Measurements from ENCODE around the gene CPNE5. TPM values are rescaled to one million over a fixed set of nuclear protein-coding genes. Genes with fewer than 3 reads are reported as not detected.

The CPNE5 gene
- total and polyA plus RNA-seq, 9 of the 15 experiments (the other 6 are each of a cell fraction or from before 2014, with no cell fraction given) = 0.14 to 1.0 (median 0.46) TPM; not detected in 2

DNA sequence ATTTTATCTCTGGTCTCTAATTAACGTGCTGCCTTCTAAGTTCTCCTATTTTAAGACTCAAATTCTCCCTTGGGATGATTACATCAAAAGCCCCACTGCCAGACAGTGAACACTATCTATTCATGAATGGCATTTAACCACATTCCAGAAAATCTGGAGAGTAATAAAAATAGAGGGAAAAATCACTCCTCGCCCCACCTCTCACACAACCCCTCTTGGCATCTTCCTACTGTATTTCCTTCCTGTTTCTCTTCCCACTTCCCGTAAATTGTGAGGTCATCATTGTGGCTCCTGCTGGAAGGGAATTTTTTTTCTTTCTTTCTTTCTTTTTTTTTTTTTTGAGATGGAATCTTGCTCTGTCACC is 110.1 kb downstream of the CPNE5 start (continued):
- TF ChIP-seq, protein P1, sequence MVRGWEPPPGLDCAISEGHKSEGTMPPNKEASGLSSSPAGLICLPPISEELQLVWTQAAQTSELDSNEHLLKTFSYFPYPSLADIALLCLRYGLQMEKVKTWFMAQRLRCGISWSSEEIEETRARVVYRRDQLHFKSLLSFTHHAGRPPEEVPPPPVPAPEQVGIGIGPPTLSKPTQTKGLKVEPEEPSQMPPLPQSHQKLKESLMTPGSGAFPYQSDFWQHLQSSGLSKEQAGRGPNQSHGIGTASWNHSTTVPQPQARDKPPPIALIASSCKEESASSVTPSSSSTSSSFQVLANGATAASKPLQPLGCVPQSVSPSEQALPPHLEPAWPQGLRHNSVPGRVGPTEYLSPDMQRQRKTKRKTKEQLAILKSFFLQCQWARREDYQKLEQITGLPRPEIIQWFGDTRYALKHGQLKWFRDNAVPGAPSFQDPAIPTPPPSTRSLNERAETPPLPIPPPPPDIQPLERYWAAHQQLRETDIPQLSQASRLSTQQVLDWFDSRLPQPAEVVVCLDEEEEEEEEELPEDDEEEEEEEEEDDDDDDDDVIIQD (CRISPR knock-in tag; IDR thresholded peaks at IDR 0.05) = no peak

DNA sequence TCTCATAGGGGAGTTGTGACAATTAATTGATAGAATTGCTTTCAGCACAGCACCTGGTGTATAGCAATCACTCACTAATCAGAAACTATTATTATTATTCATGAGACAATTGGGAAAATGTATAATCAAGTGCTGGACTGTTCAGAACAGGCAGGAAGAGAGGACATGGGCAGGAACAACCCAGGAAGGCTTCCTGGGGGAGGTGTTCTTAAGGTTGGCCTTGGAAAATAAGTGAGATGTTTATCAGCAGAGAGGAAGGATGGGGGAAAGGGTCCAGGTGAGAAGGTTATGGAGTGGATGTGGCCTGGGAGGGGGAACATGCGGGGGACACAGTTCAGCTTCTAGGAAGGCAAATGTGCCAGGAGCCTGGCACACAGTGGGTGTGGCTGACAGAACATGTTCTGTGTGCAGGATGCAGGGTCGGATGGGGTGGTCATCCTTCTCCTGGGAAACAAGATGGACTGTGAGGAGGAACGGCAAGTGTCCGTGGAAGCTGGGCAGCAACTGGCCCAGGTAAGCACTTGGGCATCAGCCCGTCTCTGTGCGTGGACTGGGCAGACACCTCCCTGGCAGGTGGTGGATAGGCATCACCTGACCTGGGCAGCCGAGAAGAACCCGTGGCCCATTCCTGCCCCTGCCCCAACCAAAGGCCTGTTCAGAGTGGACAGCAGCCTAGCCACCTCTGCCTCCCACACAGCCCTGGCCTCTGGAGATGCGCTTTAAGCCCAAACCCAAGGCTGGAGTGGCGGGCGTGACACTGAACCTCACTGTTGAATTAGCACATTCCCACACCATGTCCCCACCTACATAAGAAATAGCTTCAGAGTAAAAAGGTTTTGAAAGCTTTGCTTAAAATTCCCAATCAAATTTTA is 110.7 kb downstream of the CPNE5 start:
- no peaks in the 10 kb centered on the region for H3K79me2 ChIP-seq (ENCODE audit: control insufficient read depth, insufficient read depth, low read length)
- H3K27me3 ChIP-seq (ENCODE audit: control insufficient read depth in 2 of 2, insufficient read depth in 2 of 2, low read length in 2 of 2) = peaks cover 43 to 59% of the 10 kb centered on the region in 2 experiments
- H3K4me2 ChIP-seq (ENCODE audit: insufficient read depth, low read length) = no peak overlapping the region
- no peaks in the 10 kb centered on the region; the same call in 1 of the 2 replicates for H4K20me1 ChIP-seq (replicated peaks; ENCODE audit: control insufficient read depth, insufficient read depth, low read length)
- ATAC-seq (no peak), DNase-seq (ENCODE audit: extremely low read depth in 1 of 4, low spot score in 3 of 4) (no peak), FAIRE-seq (no peak)
- no peak overlapping the region for H2AFZ ChIP-seq (ENCODE audit: low read depth, low read length)
- 13% methylated on average over 11 of the region's 11 CpGs for WGBS (ENCODE audit: insufficient coverage, low coverage, missing lambda C conversion rate)
- peaks cover 0 to 3% of the 10 kb centered on the region in 2 experiments; a peak in 1 of 5 replicates for H3K4me1 ChIP-seq (replicated peaks in 1 of 2; ENCODE audit: control insufficient read depth in 2 of 2, insufficient read depth in 2 of 2, low read length in 2 of 2)
- no peaks in the 10 kb centered on the region for H3K9me3 ChIP-seq (replicated peaks; ENCODE audit: control insufficient read depth, insufficient read depth, low read depth, low read length)
- intact Hi-C loops (cut with micrococcal nuclease) (no loop called here), in situ Hi-C loops (cut with MboI) (loop anchor here (10.0 kb wide), 1 partner anchor 114 kb away; no protein-coding TSS in a partner anchor)
- H3K9ac ChIP-seq (ENCODE audit: insufficient read depth in 1 of 2, low read depth in 2 of 2, low read length in 2 of 2) = 0 out of 4 replicates have a peak overlapping the region, but pooled peaks of 1 of the 2 experiments have one; percentile 8
- H3K36me3 ChIP-seq (ENCODE audit: control insufficient read depth, insufficient read depth, low read length) = no peaks in the 10 kb centered on the region
- H3K9me1 ChIP-seq (ENCODE audit: control insufficient read depth, insufficient read depth, low read length) = no peaks in the 10 kb centered on the region
- H3K4me3 ChIP-seq = no peak overlapping the region
- no peak overlapping the region for H3K27ac ChIP-seq (ENCODE audit: extremely low read depth, low read depth, low read length)
- BruUV-seq (replicated peaks) = no TSS peak
- POLR2A ChIA-PET = no interaction called here
- CTCF ChIA-PET (ENCODE audit: low intra/inter-chr PET ratio) = interaction anchor here (0.7 kb wide), 1 partner anchor 105 kb away, joined by 3 read pairs; no protein-coding TSS in a partner anchor
- TF ChIP-seq CEBPG (CRISPR knock-in tag; IDR thresholded peaks at IDR 0.05) (0 out of 2 replicates have a peak, but pooled peaks have one; percentile 8), CEBPG (tag; conservative IDR thresholded peaks at IDR 0.05 in 1 of 2, IDR thresholded peaks at IDR 0.05 in 1 of 2) (no peak), SMARCA5 (IDR thresholded peaks at IDR 0.05) (peak; percentile 92), ZNF717 (CRISPR knock-in tag; IDR thresholded peaks at IDR 0.05) (no peak), ZNF431 (CRISPR knock-in tag; IDR thresholded peaks at IDR 0.05) (no peak), MEF2A (IDR thresholded peaks at IDR 0.05; ENCODE audit: control insufficient read depth, low read depth, low read length) (no peak), RBM25 (IDR thresholded peaks at IDR 0.05; ENCODE audit: low read depth, low read length, severe bottlenecking) (peak; percentile 63), IRF2 (CRISPR knock-in tag; IDR thresholded peaks at IDR 0.05) (peak; percentile 64; the same call in 1 of the 2 replicates), KDM1A (IDR thresholded peaks at IDR 0.05) (peak; percentile 21 to 32; a peak in 2 of 4 replicates)
- TF ChIP-seq, protein P2, sequence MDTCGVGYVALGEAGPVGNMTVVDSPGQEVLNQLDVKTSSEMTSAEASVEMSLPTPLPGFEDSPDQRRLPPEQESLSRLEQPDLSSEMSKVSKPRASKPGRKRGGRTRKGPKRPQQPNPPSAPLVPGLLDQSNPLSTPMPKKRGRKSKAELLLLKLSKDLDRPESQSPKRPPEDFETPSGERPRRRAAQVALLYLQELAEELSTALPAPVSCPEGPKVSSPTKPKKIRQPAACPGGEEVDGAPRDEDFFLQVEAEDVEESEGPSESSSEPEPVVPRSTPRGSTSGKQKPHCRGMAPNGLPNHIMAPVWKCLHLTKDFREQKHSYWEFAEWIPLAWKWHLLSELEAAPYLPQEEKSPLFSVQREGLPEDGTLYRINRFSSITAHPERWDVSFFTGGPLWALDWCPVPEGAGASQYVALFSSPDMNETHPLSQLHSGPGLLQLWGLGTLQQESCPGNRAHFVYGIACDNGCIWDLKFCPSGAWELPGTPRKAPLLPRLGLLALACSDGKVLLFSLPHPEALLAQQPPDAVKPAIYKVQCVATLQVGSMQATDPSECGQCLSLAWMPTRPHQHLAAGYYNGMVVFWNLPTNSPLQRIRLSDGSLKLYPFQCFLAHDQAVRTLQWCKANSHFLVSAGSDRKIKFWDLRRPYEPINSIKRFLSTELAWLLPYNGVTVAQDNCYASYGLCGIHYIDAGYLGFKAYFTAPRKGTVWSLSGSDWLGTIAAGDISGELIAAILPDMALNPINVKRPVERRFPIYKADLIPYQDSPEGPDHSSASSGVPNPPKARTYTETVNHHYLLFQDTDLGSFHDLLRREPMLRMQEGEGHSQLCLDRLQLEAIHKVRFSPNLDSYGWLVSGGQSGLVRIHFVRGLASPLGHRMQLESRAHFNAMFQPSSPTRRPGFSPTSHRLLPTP (IDR thresholded peaks at IDR 0.05; ENCODE audit: borderline replicate concordance, extremely low read depth, insufficient read length) = peak; percentile 33
- TF ChIP-seq, protein P3, sequence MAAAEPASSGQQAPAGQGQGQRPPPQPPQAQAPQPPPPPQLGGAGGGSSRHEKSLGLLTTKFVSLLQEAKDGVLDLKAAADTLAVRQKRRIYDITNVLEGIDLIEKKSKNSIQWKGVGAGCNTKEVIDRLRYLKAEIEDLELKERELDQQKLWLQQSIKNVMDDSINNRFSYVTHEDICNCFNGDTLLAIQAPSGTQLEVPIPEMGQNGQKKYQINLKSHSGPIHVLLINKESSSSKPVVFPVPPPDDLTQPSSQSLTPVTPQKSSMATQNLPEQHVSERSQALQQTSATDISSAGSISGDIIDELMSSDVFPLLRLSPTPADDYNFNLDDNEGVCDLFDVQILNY (CRISPR knock-in tag; IDR thresholded peaks at IDR 0.05) = 0 out of 2 replicates have a peak, but pooled peaks have one; percentile 34
